GM12878 (cell line): ENCODE results near the gene SETD1B. TPM values are rescaled to one million over a fixed set of nuclear protein-coding genes. Genes with fewer than 3 reads are reported as not detected.

Source experiments
- BHLHE40 ChIP-seq, 2 experiments: fragments of 450-650 bp in 1 of 2; IDR thresholded peaks; 2 replicates each; pipeline ENCODE4 v1.6.1; 2011 to 2017; ENCODE audit warnings: low read depth in 2 of 2, borderline replicate concordance in 1 of 2, improper control_type of control experiment in 1 of 2, low read length in 1 of 2, mild to moderate bottlenecking in 1 of 2
- CBFB ChIP-seq: IDR thresholded peaks from 2 replicates; pipeline ENCODE4 v1.6.1; 2016; ENCODE audit warnings: antibody characterized with exemption, low read depth
- CBX5 ChIP-seq: sonication (generic); IDR thresholded peaks from 2 replicates; pipeline ENCODE4 v1.6.1; 2016; ENCODE audit warnings: low read depth, moderate library complexity, mild to moderate bottlenecking, inconsistent platforms
- CHD4 ChIP-seq: fragments of 200-600 bp; sonication (generic); IDR thresholded peaks from 2 replicates; pipeline ENCODE4 v1.6.1; 2016; ENCODE audit warnings: mild to moderate bottlenecking
- DPF2 ChIP-seq: fragments of 450-650 bp; IDR thresholded peaks from 2 replicates; pipeline ENCODE4 v1.6.1; 2017; ENCODE audit warnings: mild to moderate bottlenecking
- E2F4 ChIP-seq: IDR thresholded peaks from 2 replicates; pipeline ENCODE4 v1.6.1; 2012; ENCODE audit warnings: low read depth, low read length, improper control_type of control experiment
- EP300 ChIP-seq, 2 experiments: fragments of 150-350 bp in 1 of 2; IDR thresholded peaks; 2 replicates each; pipeline ENCODE4 v1.6.1; 2011 to 2012; ENCODE audit warnings: low read depth in 2 of 2, low read length in 2 of 2, borderline replicate concordance in 1 of 2, improper control_type of control experiment in 1 of 2, inconsistent platforms in 1 of 2; ENCODE audit not compliant: control insufficient read depth in 1 of 2
- EZH2 ChIP-seq: IDR thresholded peaks from 2 replicates; pipeline ENCODE4 v1.6.1; 2012; ENCODE audit warnings: low read depth, mild to moderate bottlenecking, control low read depth, inconsistent platforms, low read length, borderline replicate concordance; ENCODE audit not compliant: control insufficient read depth
- FOXK2 ChIP-seq: fragments of 450-650 bp; IDR thresholded peaks from 2 replicates; pipeline ENCODE4 v1.6.1; 2017; ENCODE audit warnings: mild to moderate bottlenecking, moderate library complexity
- GABPA ChIP-seq: IDR thresholded peaks from 2 replicates; pipeline ENCODE4 v1.6.1; 2014; ENCODE audit warnings: antibody characterized with exemption, low read depth, mild to moderate bottlenecking, inconsistent platforms
- IKZF1 ChIP-seq: fragments of 450-650 bp; conservative IDR thresholded peaks from 2 replicates; pipeline ENCODE4 v1.6.1; 2017; ENCODE audit warnings: antibody characterized with exemption, mild to moderate bottlenecking
- IKZF2 ChIP-seq, 2 experiments: fragments of 450-650 bp; IDR thresholded peaks; 2 replicates each; pipeline ENCODE4 v1.6.1; 2017; ENCODE audit warnings: mild to moderate bottlenecking in 2 of 2, moderate library complexity in 2 of 2
- JUNB ChIP-seq: IDR thresholded peaks from 2 replicates; pipeline ENCODE4 v1.6.1; 2016; ENCODE audit warnings: antibody characterized with exemption, mild to moderate bottlenecking
- KLF5 ChIP-seq: fragments of 450-650 bp; IDR thresholded peaks from 2 replicates; pipeline ENCODE4 v1.6.1; 2014; ENCODE audit warnings: mild to moderate bottlenecking; ENCODE audit not compliant: partially characterized antibody
- MYB ChIP-seq: fragments of 150-350 bp; IDR thresholded peaks from 2 replicates; pipeline ENCODE4 v1.6.1; 2014; ENCODE audit warnings: mild to moderate bottlenecking, low read depth, low read length, borderline replicate concordance
- NBN ChIP-seq: fragments of 450-650 bp; IDR thresholded peaks from 2 replicates; pipeline ENCODE4 v1.6.1; 2016
- NR2F1 ChIP-seq: fragments of 450-650 bp; conservative IDR thresholded peaks from 2 replicates; pipeline ENCODE4 v1.6.1; 2017; ENCODE audit warnings: mild to moderate bottlenecking
- RAD21 ChIP-seq: IDR thresholded peaks from 2 replicates; pipeline ENCODE4 v1.6.1; 2011; ENCODE audit warnings: mild to moderate bottlenecking, low read depth, low read length, moderate library complexity; ENCODE audit not compliant: insufficient read depth
- SPI1 ChIP-seq: IDR thresholded peaks from 2 replicates; pipeline ENCODE4 v1.6.1; 2011; ENCODE audit warnings: low read depth, mild to moderate bottlenecking, low read length, moderate library complexity, borderline replicate concordance; ENCODE audit not compliant: insufficient read depth
- STAT1 ChIP-seq: fragments of 450-650 bp; conservative IDR thresholded peaks from 2 replicates; pipeline ENCODE4 v1.6.1; 2014; ENCODE audit warnings: antibody characterized with exemption, mild to moderate bottlenecking
- TARDBP ChIP-seq: IDR thresholded peaks from 2 replicates; pipeline ENCODE4 v1.6.1; 2016; ENCODE audit warnings: borderline replicate concordance
- TCF12 ChIP-seq: IDR thresholded peaks from 2 replicates; pipeline ENCODE4 v1.6.1; 2011; ENCODE audit warnings: low read depth, mild to moderate bottlenecking, low read length
- ZBED1 ChIP-seq: IDR thresholded peaks from 2 replicates; pipeline ENCODE4 v1.6.1; 2016; ENCODE audit warnings: borderline replicate concordance
- ZSCAN29 ChIP-seq: fragments of 450-650 bp; IDR thresholded peaks from 2 replicates; pipeline ENCODE4 v1.6.1; 2017; ENCODE audit warnings: mild to moderate bottlenecking, moderate library complexity
- polyA plus RNA-seq, 11 experiments: library from polyadenylated mRNA; depleted of rRNA in 4 of 11; unstranded in 6 of 11; stranded (reverse) in 5 of 11; fragments of >200 nt; fragmentation: Nextera tagmentation in 4 of 11; fragmentation: Illumina TruSeq in 1 of 11; extraction: Ambion mirVana in 4 of 11; extraction: Trizol in 1 of 11; gene quantifications; 1 replicate in 1 of 11; 2 replicates in 10 of 11; pipeline versions ENCODE4 v1.2.1 to v1.2.3, GENCODE V29; 2011 to 2016; ENCODE audit warnings: inconsistent platforms in 2 of 11, missing spikeins in 2 of 11, low read depth in 1 of 11
- total RNA-seq, 4 experiments: library from RNA; depleted of rRNA in 3 of 4; stranded (reverse); fragments of >200 nt in 3 of 4; fragmentation: Illumina TruSeq in 1 of 4; extraction: Trizol in 1 of 4; gene quantifications; 2 replicates each; pipeline versions ENCODE4 v1.2.1 to v1.2.3, GENCODE V29; 2013 to 2021
- TF ChIP-seq, protein P1 (sequence below): fragments of 450-650 bp; IDR thresholded peaks from 2 replicates; pipeline ENCODE4 v1.6.1; 2016; ENCODE audit warnings: mild to moderate bottlenecking
- TF ChIP-seq, protein P2 (sequence below): IDR thresholded peaks from 2 replicates; pipeline ENCODE4 v1.6.1; 2012; ENCODE audit warnings: mild to moderate bottlenecking, low read depth, low read length

Gene SETD1B
- total and polyA plus RNA-seq, 10 of the 15 experiments (the other 5 are each of a cell fraction or from before 2014, with no cell fraction given), result 0.50 to 17.3 (median 1.6) TPM

GRCh38 chr12:121773011-121773777 lies 30.6 kb upstream of the SETD1B start (continued):
- TF ChIP-seq SPI1 (no peak), STAT1 (no peak), CBX5 (no peak), KLF5 (peak; percentile 77), NR2F1 (no peak), MYB (no peak), CHD4 (no peak), E2F4 (no peak), EP300 (IDR thresholded peaks at IDR 0.05; ENCODE audit: borderline replicate concordance in 1 of 2, control insufficient read depth in 1 of 2, low read depth in 2 of 2, low read length in 2 of 2) (no peak), TCF12 (0 out of 2 replicates have a peak, but pooled peaks have one; percentile 26), TARDBP (no peak), ZSCAN29 (no peak), FOXK2 (no peak), EZH2 (no peak), NBN (0 out of 2 replicates have a peak, but pooled peaks have one; percentile 26), IKZF1 (peak; percentile 48; the same call in 1 of the 2 replicates), ZBED1 (no peak), DPF2 (no peak), BHLHE40 (IDR thresholded peaks at IDR 0.05; ENCODE audit: borderline replicate concordance in 1 of 2, low read depth in 2 of 2, low read length in 1 of 2) (peak in 1 of 2 experiments; percentile 42; a peak in 2 of 4 replicates), GABPA (no peak), JUNB (no peak), RAD21 (peak; percentile 97), IKZF2 (IDR thresholded peaks at IDR 0.05) (no peak), CBFB (no peak)
- TF ChIP-seq, protein P1, sequence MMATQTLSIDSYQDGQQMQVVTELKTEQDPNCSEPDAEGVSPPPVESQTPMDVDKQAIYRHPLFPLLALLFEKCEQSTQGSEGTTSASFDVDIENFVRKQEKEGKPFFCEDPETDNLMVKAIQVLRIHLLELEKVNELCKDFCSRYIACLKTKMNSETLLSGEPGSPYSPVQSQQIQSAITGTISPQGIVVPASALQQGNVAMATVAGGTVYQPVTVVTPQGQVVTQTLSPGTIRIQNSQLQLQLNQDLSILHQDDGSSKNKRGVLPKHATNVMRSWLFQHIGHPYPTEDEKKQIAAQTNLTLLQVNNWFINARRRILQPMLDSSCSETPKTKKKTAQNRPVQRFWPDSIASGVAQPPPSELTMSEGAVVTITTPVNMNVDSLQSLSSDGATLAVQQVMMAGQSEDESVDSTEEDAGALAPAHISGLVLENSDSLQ, result no peak
- TF ChIP-seq, protein P2, sequence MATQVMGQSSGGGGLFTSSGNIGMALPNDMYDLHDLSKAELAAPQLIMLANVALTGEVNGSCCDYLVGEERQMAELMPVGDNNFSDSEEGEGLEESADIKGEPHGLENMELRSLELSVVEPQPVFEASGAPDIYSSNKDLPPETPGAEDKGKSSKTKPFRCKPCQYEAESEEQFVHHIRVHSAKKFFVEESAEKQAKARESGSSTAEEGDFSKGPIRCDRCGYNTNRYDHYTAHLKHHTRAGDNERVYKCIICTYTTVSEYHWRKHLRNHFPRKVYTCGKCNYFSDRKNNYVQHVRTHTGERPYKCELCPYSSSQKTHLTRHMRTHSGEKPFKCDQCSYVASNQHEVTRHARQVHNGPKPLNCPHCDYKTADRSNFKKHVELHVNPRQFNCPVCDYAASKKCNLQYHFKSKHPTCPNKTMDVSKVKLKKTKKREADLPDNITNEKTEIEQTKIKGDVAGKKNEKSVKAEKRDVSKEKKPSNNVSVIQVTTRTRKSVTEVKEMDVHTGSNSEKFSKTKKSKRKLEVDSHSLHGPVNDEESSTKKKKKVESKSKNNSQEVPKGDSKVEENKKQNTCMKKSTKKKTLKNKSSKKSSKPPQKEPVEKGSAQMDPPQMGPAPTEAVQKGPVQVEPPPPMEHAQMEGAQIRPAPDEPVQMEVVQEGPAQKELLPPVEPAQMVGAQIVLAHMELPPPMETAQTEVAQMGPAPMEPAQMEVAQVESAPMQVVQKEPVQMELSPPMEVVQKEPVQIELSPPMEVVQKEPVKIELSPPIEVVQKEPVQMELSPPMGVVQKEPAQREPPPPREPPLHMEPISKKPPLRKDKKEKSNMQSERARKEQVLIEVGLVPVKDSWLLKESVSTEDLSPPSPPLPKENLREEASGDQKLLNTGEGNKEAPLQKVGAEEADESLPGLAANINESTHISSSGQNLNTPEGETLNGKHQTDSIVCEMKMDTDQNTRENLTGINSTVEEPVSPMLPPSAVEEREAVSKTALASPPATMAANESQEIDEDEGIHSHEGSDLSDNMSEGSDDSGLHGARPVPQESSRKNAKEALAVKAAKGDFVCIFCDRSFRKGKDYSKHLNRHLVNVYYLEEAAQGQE, result no peak
